HepG2 (cell line): ENCODE results near the gene SRP72. TPM values are rescaled to one million over a fixed set of nuclear protein-coding genes. Genes with fewer than 3 reads are reported as not detected.

Experiments used
- BORCS8-MEF2B ChIP-seq: sonication (generic); formaldehyde crosslinking; IDR thresholded peaks from 2 replicates; pipeline ENCODE4 v1.8.0; 2022; ENCODE audit warnings: mild to moderate bottlenecking, missing genetic modification reagents
- CEBPG ChIP-seq: IDR thresholded peaks from 2 replicates; pipeline ENCODE4 v1.6.1; 2016
- DMTF1 ChIP-seq: sonication (generic); formaldehyde crosslinking; IDR thresholded peaks from 2 replicates; pipeline ENCODE4 v1.4.0; 2020; ENCODE audit warnings: mild to moderate bottlenecking, missing genetic modification reagents
- HDAC1 ChIP-seq: sonication (generic); formaldehyde crosslinking; IDR thresholded peaks from 2 replicates; pipeline ENCODE4 v1.5.1; 2020; ENCODE audit warnings: mild to moderate bottlenecking, missing genetic modification reagents
- IRF1 ChIP-seq: sonication (generic); formaldehyde crosslinking; IDR thresholded peaks from 2 replicates; pipeline ENCODE4 v1.4.0; 2020; ENCODE audit warnings: low read depth, mild to moderate bottlenecking, missing genetic modification reagents
- KDM2A ChIP-seq: sonication (generic); formaldehyde crosslinking; IDR thresholded peaks from 2 replicates; pipeline ENCODE4 v1.4.0; 2020; ENCODE audit warnings: low read depth, missing genetic modification reagents, borderline replicate concordance
- MYNN ChIP-seq: sonication (generic); formaldehyde crosslinking; IDR thresholded peaks from 2 replicates; pipeline ENCODE4 v1.4.0; 2020; ENCODE audit warnings: mild to moderate bottlenecking, low read depth, missing genetic modification reagents
- NFKBIZ ChIP-seq: IDR thresholded peaks from 2 replicates; pipeline ENCODE4 v1.6.1; 2018; ENCODE audit warnings: missing genetic modification reagents, missing compliant biosample characterization
- NFRKB ChIP-seq: fragments of 450-650 bp; IDR thresholded peaks from 2 replicates; pipeline ENCODE4 v1.6.1; 2017
- SOX6 ChIP-seq, 2 experiments: fragments of 450-650 bp in 1 of 2; sonication (generic) in 1 of 2; formaldehyde crosslinking in 1 of 2; IDR thresholded peaks; 2 replicates each; pipeline versions ENCODE4 v1.4.0 to v1.6.1; 2017 to 2020; ENCODE audit warnings: antibody characterized with exemption in 1 of 2, mild to moderate bottlenecking in 1 of 2, missing genetic modification reagents in 1 of 2
- SRY ChIP-seq: sonication (generic); formaldehyde crosslinking; IDR thresholded peaks from 2 replicates; pipeline ENCODE4 v1.8.0; 2022; ENCODE audit warnings: mild to moderate bottlenecking, missing genetic modification reagents
- TCF7 ChIP-seq: sonication (generic); IDR thresholded peaks from 2 replicates; pipeline ENCODE4 v1.6.1; 2016; ENCODE audit warnings: antibody characterized with exemption, low read depth
- ZBTB33 ChIP-seq: sonication (generic); formaldehyde crosslinking; IDR thresholded peaks from 2 replicates; pipeline ENCODE4 v1.4.0; 2020; ENCODE audit warnings: missing genetic modification reagents
- ZFP36 ChIP-seq: fragments of 150-350 bp; IDR thresholded peaks from 2 replicates; pipeline ENCODE4 v1.6.1; 2018; ENCODE audit warnings: borderline replicate concordance, low read length, low read depth; ENCODE audit not compliant: partially characterized antibody
- ZNF44 ChIP-seq: sonication (generic); formaldehyde crosslinking; IDR thresholded peaks from 2 replicates; pipeline ENCODE4 v1.5.1; 2020; ENCODE audit warnings: mild to moderate bottlenecking, missing genetic modification reagents
- polyA plus RNA-seq, 8 experiments: library from polyadenylated mRNA; depleted of rRNA in 3 of 8; stranded (reverse) in 7 of 8; unstranded in 1 of 8; fragments of >200 nt; fragmentation: Illumina TruSeq in 4 of 8; extraction: Trizol in 4 of 8; gene quantifications; 2 replicates each; pipeline versions ENCODE4 v1.2.1 to v1.2.3, GENCODE V29; 2011 to 2016; ENCODE audit warnings: low read depth in 4 of 8, missing spikeins in 1 of 8, mixed read lengths in 1 of 8; ENCODE audit not compliant: insufficient read depth in 1 of 8
- total RNA-seq, 5 experiments: library from RNA; depleted of rRNA; stranded (reverse); fragments of >200 nt; fragmentation: Illumina TruSeq; extraction: Trizol; gene quantifications; 2 replicates each; pipeline ENCODE4 v1.2.3, GENCODE V29; 2016; ENCODE audit warnings: low read depth in 1 of 5
- TF ChIP-seq, protein P1 (sequence below), 2 experiments: IDR thresholded peaks; 2 replicates each; pipeline ENCODE4 v1.6.1; 2011 to 2012; ENCODE audit warnings: low read length in 2 of 2, borderline replicate concordance in 1 of 2, low read depth in 1 of 2, mild to moderate bottlenecking in 1 of 2, moderate library complexity in 1 of 2

Gene SRP72
- total and polyA plus RNA-seq, 2 of the 13 experiments (the other 11 are each of a cell fraction or from before 2014, with no cell fraction given) = 64.9 to 75.6 TPM

- TF ChIP-seq, protein P1, sequence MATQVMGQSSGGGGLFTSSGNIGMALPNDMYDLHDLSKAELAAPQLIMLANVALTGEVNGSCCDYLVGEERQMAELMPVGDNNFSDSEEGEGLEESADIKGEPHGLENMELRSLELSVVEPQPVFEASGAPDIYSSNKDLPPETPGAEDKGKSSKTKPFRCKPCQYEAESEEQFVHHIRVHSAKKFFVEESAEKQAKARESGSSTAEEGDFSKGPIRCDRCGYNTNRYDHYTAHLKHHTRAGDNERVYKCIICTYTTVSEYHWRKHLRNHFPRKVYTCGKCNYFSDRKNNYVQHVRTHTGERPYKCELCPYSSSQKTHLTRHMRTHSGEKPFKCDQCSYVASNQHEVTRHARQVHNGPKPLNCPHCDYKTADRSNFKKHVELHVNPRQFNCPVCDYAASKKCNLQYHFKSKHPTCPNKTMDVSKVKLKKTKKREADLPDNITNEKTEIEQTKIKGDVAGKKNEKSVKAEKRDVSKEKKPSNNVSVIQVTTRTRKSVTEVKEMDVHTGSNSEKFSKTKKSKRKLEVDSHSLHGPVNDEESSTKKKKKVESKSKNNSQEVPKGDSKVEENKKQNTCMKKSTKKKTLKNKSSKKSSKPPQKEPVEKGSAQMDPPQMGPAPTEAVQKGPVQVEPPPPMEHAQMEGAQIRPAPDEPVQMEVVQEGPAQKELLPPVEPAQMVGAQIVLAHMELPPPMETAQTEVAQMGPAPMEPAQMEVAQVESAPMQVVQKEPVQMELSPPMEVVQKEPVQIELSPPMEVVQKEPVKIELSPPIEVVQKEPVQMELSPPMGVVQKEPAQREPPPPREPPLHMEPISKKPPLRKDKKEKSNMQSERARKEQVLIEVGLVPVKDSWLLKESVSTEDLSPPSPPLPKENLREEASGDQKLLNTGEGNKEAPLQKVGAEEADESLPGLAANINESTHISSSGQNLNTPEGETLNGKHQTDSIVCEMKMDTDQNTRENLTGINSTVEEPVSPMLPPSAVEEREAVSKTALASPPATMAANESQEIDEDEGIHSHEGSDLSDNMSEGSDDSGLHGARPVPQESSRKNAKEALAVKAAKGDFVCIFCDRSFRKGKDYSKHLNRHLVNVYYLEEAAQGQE (IDR thresholded peaks at IDR 0.05; ENCODE audit: borderline replicate concordance in 1 of 2, low read depth in 1 of 2, low read length in 2 of 2) = no peak
- TF ChIP-seq CEBPG (CRISPR knock-in tag) = no peak
- no peak for TF ChIP-seq NFRKB
- TF ChIP-seq KDM2A (CRISPR knock-in tag) = no peak; the same call in 1 of the 2 replicates
- no peak for TF ChIP-seq ZFP36
- TF ChIP-seq SRY (CRISPR knock-in tag) = no peak
- TF ChIP-seq DMTF1 (CRISPR knock-in tag) = no peak
- no peak for TF ChIP-seq MYNN
- no peak for TF ChIP-seq BORCS8-MEF2B
- TF ChIP-seq NFKBIZ (CRISPR knock-in tag) = no peak
- TF ChIP-seq TCF7 = no peak
- no peak for TF ChIP-seq IRF1
- no peak for TF ChIP-seq HDAC1
- TF ChIP-seq SOX6 (IDR thresholded peaks at IDR 0.05) = no peak
- no peak for TF ChIP-seq SOX6 (CRISPR knock-in tag; IDR thresholded peaks at IDR 0.05)
- peak; percentile 61 for TF ChIP-seq ZBTB33 (CRISPR knock-in tag)
- TF ChIP-seq ZNF44 = no peak
These were observed 38.1 kb downstream of the SRP72 start, which contains the start of gene ARL9 (continued) for GRCh38 chr4:56505269-56506130.
